Neuron (in vitro differentiated cells): ENCODE results near the gene CEACAM6.

Source experiments
- H2AFZ ChIP-seq: one replicate; pipeline ENCODE4 v1.6.1; 2013; ENCODE audit warnings: low read depth, mild to moderate bottlenecking, inconsistent platforms, low read length, moderate library complexity
- H3K27me3 ChIP-seq: one replicate; pipeline ENCODE4 v1.6.1; 2013; ENCODE audit warnings: low read length; ENCODE audit not compliant: insufficient read depth
- H3K36me3 ChIP-seq: one replicate; pipeline ENCODE4 v1.6.1; 2013; ENCODE audit warnings: low read length; ENCODE audit not compliant: insufficient read depth
- H3K4me1 ChIP-seq: one replicate; pipeline ENCODE4 v1.6.1; 2013; ENCODE audit warnings: low read length; ENCODE audit not compliant: insufficient read depth
- H3K4me3 ChIP-seq: 2 replicates; pipeline ENCODE4 v1.5.1; 2013; ENCODE audit warnings: mild to moderate bottlenecking, low read length, moderate library complexity
- H3K9me3 ChIP-seq: one replicate; pipeline ENCODE4 v1.6.1; 2013; ENCODE audit warnings: low read length

Gene CEACAM6

GRCh38 chr19:41792513-41793413, 37.4 kb downstream of the CEACAM6 start:
- H3K27me3 ChIP-seq = peaks cover 13% of the 10 kb centered on the region
- H3K4me3 ChIP-seq = no peak overlapping the region
- H3K36me3 ChIP-seq = no peaks in the 10 kb centered on the region
- no peaks in the 10 kb centered on the region for H3K9me3 ChIP-seq
- no peak overlapping the region for H2AFZ ChIP-seq
- no peaks in the 10 kb centered on the region for H3K4me1 ChIP-seq

- Histone ChIP-seq H3K27me3 (peaks cover 13% of the 10 kb centered on the region), H2AFZ (no peak overlapping the region), H3K9me3 (no peaks in the 10 kb centered on the region), H3K36me3 (no peaks in the 10 kb centered on the region), H3K4me3 (no peak overlapping the region), H3K4me1 (no peaks in the 10 kb centered on the region)
These were observed 38.0 kb downstream of the CEACAM6 start for GRCh38 chr19:41793414-41793727.

GRCh38 chr19:41795031-41795461, 39.7 kb downstream of the CEACAM6 start:
- H3K9me3 ChIP-seq = no peaks in the 10 kb centered on the region
- no peak overlapping the region for H3K4me3 ChIP-seq
- no peaks in the 10 kb centered on the region for H3K4me1 ChIP-seq
- H3K27me3 ChIP-seq = peaks cover 13% of the 10 kb centered on the region
- H2AFZ ChIP-seq = no peak overlapping the region
- H3K36me3 ChIP-seq = no peaks in the 10 kb centered on the region

- Histone ChIP-seq H2AFZ (no peak within 1 kb of the TSS), H3K9me3 (no peaks in the 10 kb centered on the region), H3K4me1 (no peaks in the 10 kb centered on the region), H3K4me3 (no peak within 1 kb of the TSS), H3K36me3 (no peaks in the 10 kb centered on the region), H3K27me3 (peaks cover 13% of the 10 kb centered on the region)
These were observed 41.0 kb downstream of the CEACAM6 start, which contains the start of gene CEACAM3 for GRCh38 chr19:41796362-41796761. CEACAM3 (plus strand) TSS chr19:41796587; CDS start chr19:41796678, 91 bp downstream.

- H2AFZ ChIP-seq = no peak overlapping the region
- H3K27me3 ChIP-seq = peaks cover 17% of the 10 kb centered on the region
- H3K4me1 ChIP-seq = no peaks in the 10 kb centered on the region
- H3K9me3 ChIP-seq = peaks cover 2% of the 10 kb centered on the region
- no peak overlapping the region for H3K4me3 ChIP-seq
- H3K36me3 ChIP-seq = no peaks in the 10 kb centered on the region
These were observed 41.6 kb downstream of the CEACAM6 start for GRCh38 chr19:41796901-41797300.

- Histone ChIP-seq H3K9me3 (peaks cover 2% of the 10 kb centered on the region), H3K4me1 (no peaks in the 10 kb centered on the region), H2AFZ (no peak overlapping the region), H3K36me3 (no peaks in the 10 kb centered on the region), H3K27me3 (peaks cover 19% of the 10 kb centered on the region), H3K4me3 (no peak overlapping the region)
These were observed 44.2 kb downstream of the CEACAM6 start for GRCh38 chr19:41799444-41800000.

GRCh38 chr19:41801031-41801430, 45.7 kb downstream of the CEACAM6 start:
- Histone ChIP-seq H3K9me3 (peaks cover 2% of the 10 kb centered on the region), H2AFZ (no peak overlapping the region), H3K27me3 (peaks cover 20% of the 10 kb centered on the region), H3K4me1 (no peaks in the 10 kb centered on the region), H3K36me3 (no peaks in the 10 kb centered on the region), H3K4me3 (no peak overlapping the region)

GRCh38 chr19:41801792-41802211, 46.5 kb downstream of the CEACAM6 start:
- Histone ChIP-seq H3K27me3 (peaks cover 20% of the 10 kb centered on the region), H2AFZ (no peak overlapping the region)

GRCh38 chr19:41802770-41803169, 47.4 kb downstream of the CEACAM6 start:
- Histone ChIP-seq H2AFZ (no peak overlapping the region), H3K36me3 (no peaks in the 10 kb centered on the region), H3K9me3 (peaks cover 2% of the 10 kb centered on the region), H3K27me3 (peaks cover 20% of the 10 kb centered on the region), H3K4me3 (no peak overlapping the region), H3K4me1 (no peaks in the 10 kb centered on the region)

More at GRCh38 chr19:41801792-41802211, 46.5 kb downstream of the CEACAM6 start:
- H3K9me3 ChIP-seq = peaks cover 2% of the 10 kb centered on the region
- no peaks in the 10 kb centered on the region for H3K4me1 ChIP-seq
- no peak overlapping the region for H3K4me3 ChIP-seq
- H3K36me3 ChIP-seq = no peaks in the 10 kb centered on the region

- no peaks in the 10 kb centered on the region for H3K4me1 ChIP-seq
- H3K4me3 ChIP-seq = no peak overlapping the region
- peaks cover 2% of the 10 kb centered on the region for H3K9me3 ChIP-seq
- H3K27me3 ChIP-seq = peaks cover 24% of the 10 kb centered on the region
- no peak overlapping the region for H2AFZ ChIP-seq
- no peaks in the 10 kb centered on the region for H3K36me3 ChIP-seq
These were observed 49.0 kb downstream of the CEACAM6 start for GRCh38 chr19:41804336-41804735.

GRCh38 chr19:41807176-41807575, 51.8 kb downstream of the CEACAM6 start:
- H3K9me3 ChIP-seq = no peaks in the 10 kb centered on the region
- H3K4me1 ChIP-seq = no peaks in the 10 kb centered on the region
- H3K27me3 ChIP-seq = peaks cover 29% of the 10 kb centered on the region
- no peaks in the 10 kb centered on the region for H3K36me3 ChIP-seq
- H3K4me3 ChIP-seq = no peak overlapping the region
- no peak overlapping the region for H2AFZ ChIP-seq

- Histone ChIP-seq H3K27me3 (peaks cover 38% of the 10 kb centered on the region), H3K4me3 (no peak overlapping the region), H3K9me3 (no peaks in the 10 kb centered on the region), H3K4me1 (no peaks in the 10 kb centered on the region), H2AFZ (no peak overlapping the region), H3K36me3 (no peaks in the 10 kb centered on the region)
These were observed 53.6 kb downstream of the CEACAM6 start for GRCh38 chr19:41808663-41809566.

- Histone ChIP-seq H3K4me3 (no peak overlapping the region), H2AFZ (no peak overlapping the region), H3K4me1 (no peaks in the 10 kb centered on the region), H3K36me3 (no peaks in the 10 kb centered on the region), H3K9me3 (no peaks in the 10 kb centered on the region), H3K27me3 (peaks cover 37% of the 10 kb centered on the region)
These were observed 55.0 kb downstream of the CEACAM6 start for GRCh38 chr19:41810301-41810700.
